GM10847 (cell line): ENCODE results near the gene MBOAT1.

Experiments
- POLR2A ChIP-seq: IDR thresholded peaks from 2 replicates; pipeline ENCODE4 v1.6.1; 2011; ENCODE audit not compliant: insufficient read length; ENCODE audit errors: extremely low read depth

The MBOAT1 gene

DNA sequence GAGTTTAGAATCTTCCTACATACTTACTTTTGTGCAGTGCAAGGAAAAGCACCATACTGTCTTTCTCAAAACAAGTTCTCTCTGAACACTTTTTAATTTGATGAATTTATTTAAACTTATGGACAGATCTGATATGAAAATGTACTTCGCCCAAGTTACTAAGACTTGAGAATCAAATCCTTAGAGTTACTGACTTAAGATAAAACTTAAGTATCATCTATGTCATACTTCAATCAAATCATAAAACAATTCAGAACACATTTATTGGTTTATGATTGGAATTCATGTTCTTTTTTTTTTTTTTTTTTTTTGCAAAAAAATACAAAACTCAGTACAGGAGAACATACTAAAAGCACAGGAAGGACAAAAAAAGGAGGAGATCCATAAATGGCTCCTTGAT lies 77.7 kb downstream of the MBOAT1 start:
- TF ChIP-seq POLR2A = no peak

DNA sequence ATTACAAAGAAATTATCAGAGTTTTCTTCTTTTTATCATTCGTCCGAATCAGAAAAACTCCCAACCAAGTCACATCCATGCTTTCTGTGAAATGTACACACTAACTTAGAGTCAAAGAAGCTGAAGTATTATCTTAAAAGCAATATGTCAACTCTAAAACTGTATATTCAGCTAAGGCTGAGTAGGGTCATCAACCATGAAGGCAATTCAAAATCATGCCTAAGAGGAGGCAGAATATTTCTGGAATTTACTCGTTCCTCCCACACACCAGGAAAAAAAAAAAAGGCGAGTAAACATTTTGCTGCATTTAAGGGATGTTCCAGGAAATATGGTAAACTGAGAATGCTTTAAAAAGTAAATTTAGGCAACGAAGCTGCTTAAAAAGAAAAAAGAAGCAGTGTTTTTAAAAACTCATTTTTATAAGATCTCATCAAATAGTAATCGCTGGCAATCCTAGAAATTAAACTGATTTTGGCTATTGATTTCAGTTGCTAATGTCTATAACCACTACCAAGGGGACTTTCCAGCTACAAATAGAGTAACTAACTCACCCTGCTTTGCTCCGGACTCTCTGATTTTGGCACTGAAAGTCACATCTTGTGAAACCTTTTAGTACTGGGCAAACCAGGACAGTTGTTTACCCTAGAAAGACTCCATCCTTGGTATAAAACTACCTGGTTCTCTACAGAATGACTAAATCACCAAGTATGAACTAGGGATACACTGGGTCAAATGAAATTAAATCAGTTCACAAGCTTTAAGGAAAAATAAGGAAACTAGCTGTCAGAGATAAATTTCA lies 82.8 kb downstream of the MBOAT1 start:
- no peak for TF ChIP-seq POLR2A

- no peak for TF ChIP-seq POLR2A
Observed at GRCh38 chr6:20128018-20128417, 84.3 kb downstream of the MBOAT1 start.

DNA sequence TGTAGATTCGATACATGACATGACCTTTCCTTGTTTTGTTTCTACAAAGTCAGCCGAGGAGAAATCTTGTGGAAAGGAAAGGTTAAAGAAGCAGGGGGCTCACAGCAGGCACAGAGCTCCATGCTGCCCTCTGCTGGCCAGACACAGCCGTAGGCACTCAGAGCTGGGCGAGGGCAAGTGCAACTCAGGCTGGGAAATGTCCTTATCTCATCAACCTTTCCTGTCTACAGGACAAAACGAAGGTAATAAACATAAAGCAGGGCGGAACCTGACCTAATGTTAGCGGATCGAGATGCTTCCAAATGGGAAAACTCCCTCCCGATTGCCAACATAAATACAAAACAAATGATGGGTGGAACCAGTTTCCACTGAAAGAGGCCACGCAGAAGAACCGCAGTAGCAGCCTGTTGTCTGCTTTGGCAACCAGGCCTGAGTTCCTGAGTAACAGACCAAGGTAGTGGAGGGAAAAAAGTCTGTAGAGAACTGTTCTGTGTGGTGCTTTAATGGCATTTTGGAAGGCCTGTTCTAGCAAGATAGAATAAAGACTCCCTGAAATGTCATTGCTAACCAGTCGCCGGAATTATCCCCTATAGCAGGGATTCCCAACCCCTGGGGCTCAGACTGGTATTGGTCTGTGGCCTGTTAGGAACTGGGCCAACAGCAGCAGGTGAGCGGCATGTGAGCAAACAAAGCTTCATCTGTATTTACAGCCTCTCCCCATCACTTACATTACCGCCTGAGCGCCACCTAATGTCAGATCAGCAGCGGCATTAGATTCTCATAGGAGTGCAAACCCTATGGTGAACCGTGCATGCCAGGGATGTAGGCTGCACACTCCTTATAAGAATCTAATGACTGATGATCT lies 85.2 kb downstream of the MBOAT1 start:
- no peak for TF ChIP-seq POLR2A

DNA sequence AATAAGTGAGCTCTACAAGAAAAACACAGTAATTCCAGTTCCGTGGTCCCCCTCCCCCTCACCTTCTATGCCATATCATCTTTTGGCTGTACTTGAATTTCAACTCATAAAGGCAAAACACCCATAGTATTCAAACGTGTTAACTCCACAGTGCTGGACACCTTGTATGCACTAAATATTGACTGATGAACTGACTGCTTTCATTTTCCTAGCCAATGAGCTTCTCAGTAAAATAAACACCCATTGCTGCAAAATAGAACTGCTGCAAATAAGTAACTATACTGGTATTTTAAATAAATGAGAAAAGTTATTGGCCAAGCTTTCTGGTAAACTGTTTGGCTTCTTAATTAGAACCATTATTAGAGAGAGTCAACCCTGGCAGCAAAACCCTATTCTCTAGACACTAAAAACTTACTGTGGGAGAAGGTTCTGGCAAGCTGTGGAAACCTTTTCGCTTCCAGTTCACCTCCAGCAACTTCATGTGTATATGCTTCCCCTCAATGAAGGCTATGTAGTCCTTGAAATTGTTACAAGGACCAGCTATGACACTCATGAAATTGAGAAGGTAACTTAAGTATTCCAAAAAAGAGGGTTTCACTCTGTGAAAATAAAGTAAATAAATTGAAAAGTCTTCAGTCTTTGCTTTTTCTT lies 86.0 kb downstream of the MBOAT1 start:
- no peak for TF ChIP-seq POLR2A

- no peak for TF ChIP-seq POLR2A
Observed at GRCh38 chr6:20124545-20124944, 87.7 kb downstream of the MBOAT1 start.

GRCh38 chr6:20119485-20119884 lies 92.8 kb downstream of the MBOAT1 start:
- no peak for TF ChIP-seq POLR2A

- TF ChIP-seq POLR2A = no peak
Observed at GRCh38 chr6:20118892-20119291, 93.4 kb downstream of the MBOAT1 start.

DNA sequence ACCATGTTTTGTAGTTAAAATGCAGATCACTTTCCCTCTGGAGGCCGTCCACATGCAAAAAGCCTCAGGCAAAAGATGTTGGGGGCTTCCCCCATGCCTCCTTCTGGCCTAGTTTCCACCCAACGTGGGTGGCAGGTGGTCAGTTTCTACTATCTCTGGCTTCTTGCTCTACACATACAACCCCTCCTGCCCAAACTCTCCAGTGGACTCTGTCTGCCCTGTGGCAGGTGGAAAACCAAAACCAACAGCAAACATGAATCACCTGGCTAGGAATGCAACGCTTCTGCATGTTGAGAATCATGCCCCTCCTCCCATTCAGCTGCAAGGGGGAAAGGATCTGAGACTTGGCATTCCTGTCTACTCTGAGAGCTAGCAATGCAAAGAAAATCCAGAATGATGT lies 94.8 kb downstream of the MBOAT1 start:
- TF ChIP-seq POLR2A = no peak

- TF ChIP-seq POLR2A = no peak
Observed at GRCh38 chr6:20116792-20117191, 95.5 kb downstream of the MBOAT1 start.

DNA sequence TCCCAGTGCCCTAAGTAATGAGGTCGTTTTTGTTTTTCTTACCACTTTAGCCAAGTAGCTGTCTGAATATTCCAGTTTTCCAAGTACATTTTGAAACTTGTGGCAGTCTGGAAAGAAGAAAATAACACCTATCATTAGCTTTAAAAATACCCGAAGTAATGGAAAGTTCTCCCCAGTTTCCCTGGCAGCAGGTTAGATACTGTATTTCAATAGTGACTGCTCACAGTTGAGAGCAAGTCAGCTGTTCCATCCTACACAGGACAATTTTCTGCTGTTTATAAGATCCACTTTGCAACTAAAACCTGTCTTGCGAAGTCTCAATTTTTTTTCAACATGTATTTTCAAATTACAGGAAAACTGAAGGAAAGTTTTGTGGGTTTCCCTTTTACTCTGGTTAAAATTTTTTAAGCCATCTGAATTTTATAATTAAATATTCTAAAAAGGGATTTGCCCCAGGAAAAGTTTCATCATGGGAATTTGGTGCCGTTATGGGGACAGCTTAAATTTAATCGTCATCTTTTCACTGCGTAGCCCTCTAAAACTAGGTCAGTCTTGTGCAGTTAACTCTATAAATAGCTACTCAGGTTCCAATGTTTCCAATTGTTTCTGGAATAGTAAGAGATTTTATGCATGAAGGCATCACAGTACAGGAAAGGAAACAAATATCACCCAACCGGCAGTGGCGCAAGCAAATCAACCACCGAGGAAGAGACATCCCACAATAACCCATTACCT lies 96.9 kb downstream of the MBOAT1 start:
- no peak for TF ChIP-seq POLR2A

DNA sequence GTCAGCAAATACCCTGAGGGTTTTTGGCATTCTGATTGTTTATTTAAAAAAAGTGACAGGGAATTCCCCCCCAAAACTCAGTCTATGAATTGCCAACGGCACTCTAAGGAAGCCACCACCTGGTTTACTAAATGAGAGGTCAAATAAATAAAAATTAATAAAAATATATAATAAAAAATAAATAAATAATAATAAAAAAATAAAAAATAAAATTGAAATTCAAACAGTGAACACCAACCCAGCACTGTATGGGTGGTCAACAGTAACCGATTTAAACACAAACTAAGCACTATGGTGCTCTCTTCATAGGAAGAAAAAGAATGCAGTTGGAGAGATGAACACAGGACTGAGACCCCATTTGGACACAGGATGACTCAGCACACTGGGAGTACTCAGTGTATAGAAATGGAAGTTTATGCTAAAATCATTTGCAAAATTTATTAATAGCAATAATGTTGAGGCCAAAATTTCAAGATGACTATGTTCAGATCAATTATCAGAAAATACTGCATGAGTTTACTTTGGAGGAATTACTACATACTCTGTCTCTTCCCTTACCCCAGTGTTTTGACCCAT lies 98.5 kb downstream of the MBOAT1 start:
- TF ChIP-seq POLR2A = no peak

DNA sequence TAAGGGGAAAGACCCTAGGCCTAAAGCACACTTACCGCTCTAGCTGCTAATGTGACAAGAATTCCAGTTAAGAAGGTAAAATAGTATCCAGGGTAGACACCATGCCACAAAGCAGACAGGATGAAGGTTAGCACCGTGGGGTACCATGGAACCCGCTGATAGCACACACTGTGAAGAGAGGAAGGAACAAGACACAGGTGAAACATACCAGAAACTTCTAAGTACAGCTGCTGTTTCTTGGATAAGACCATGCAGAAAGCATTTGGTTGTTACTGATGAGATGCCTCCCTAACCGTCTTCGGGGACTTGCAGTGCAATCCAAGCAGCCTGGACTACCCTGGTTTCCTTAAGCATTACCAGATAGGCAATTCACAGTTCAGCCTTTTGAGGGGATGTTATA lies 99.4 kb downstream of the MBOAT1 start:
- TF ChIP-seq POLR2A = no peak

GRCh38 chr6:20112241-20112640 lies 100.0 kb downstream of the MBOAT1 start:
- no peak for TF ChIP-seq POLR2A

DNA sequence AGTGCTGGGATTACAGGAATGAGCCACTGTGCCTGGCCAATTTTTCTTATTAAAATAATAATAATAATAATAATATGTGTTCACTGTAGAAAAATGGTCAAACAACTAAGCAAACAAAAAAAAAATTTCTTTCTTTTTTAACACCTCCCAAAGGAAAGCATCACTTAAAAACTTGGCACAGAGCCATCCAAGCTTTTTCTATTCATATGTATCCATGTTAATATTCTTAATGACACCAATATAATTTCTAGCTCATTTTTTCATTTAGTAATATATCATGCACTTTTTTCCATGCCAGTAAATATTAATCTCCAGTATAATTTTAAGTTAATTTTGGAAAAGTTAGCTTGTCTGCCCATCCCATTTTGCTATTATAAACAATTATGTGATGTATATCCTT lies 101.8 kb downstream of the MBOAT1 start:
- TF ChIP-seq POLR2A = no peak
